Caco-2 (cell line): ENCODE data around the gene MACROD2. TPM values are rescaled to one million over a fixed set of nuclear protein-coding genes. Genes with fewer than 3 reads are reported as not detected.

Experiments used
- BruUV-seq: library from RNA; stranded (reverse); fragments of 400-500 nt; replicated peaks from 2 replicates; lab custom pipeline; 2021; lab: Mats Ljungman, UMichigan
- CTCF ChIA-PET: fragments of 300-600 bp; sonication (Branson Sonifier 250); formaldehyde crosslinking; loops from one replicate; lab custom pipeline; 2022; ENCODE audit warnings: antibody characterized with exemption; lab: Charles Lee
- POLR2A ChIA-PET: fragments of 300-600 bp; sonication (Branson Sonifier 250); formaldehyde crosslinking; loops from one replicate; lab custom pipeline; 2022; ENCODE audit warnings: antibody characterized with exemption; lab: Charles Lee
- DNase-seq, 2 experiments: peaks; one replicate each; pipeline versions ENCODE4 v3.0.0 to v3.0.0-alpha.2; 2020 to 2022
- H3K27me3 ChIP-seq: replicated peaks from 2 replicates; pipeline ENCODE4 v1.6.0; 2011; ENCODE audit warnings: low read length; ENCODE audit not compliant: control insufficient read depth, insufficient read depth
- H3K36me3 ChIP-seq: 2 replicates; pipeline ENCODE4 v1.5.1; 2011; ENCODE audit warnings: low read length; ENCODE audit not compliant: control insufficient read depth, insufficient read depth
- H3K4me1 ChIP-seq: fragments of 250-450 bp; sonication (Bioruptor Pico); 2 replicates; pipeline ENCODE4 v1.5.1; 2020; ENCODE audit warnings: mild to moderate bottlenecking
- H3K4me3 ChIP-seq: 2 replicates; pipeline ENCODE4 v1.5.1; 2011; ENCODE audit warnings: low read depth, mild to moderate bottlenecking, control low read depth, low read length
- H3K9me3 ChIP-seq: fragments of 250-450 bp; sonication (Bioruptor Pico); 2 replicates; pipeline ENCODE4 v1.5.1; 2020; ENCODE audit warnings: mild to moderate bottlenecking, moderate library complexity
- H3K27ac Mint-ChIP-seq: one replicate; pipeline ENCODE4 v1.8.0; 2022; ENCODE audit warnings: mixed read lengths; ENCODE audit not compliant: unreplicated experiment
- H3K27me3 Mint-ChIP-seq: one replicate; pipeline ENCODE4 v1.8.0; 2022; ENCODE audit warnings: mixed read lengths; ENCODE audit not compliant: insufficient read depth, unreplicated experiment
- H3K36me3 Mint-ChIP-seq: one replicate; pipeline ENCODE4 v1.8.0; 2022; ENCODE audit warnings: mild to moderate bottlenecking, mixed read lengths; ENCODE audit not compliant: insufficient read depth, unreplicated experiment
- H3K4me1 Mint-ChIP-seq: one replicate; pipeline ENCODE4 v1.8.0; 2022; ENCODE audit warnings: low read depth, mixed read lengths; ENCODE audit not compliant: unreplicated experiment
- H3K4me3 Mint-ChIP-seq: one replicate; pipeline ENCODE4 v1.8.0; 2022; ENCODE audit warnings: mild to moderate bottlenecking, moderate library complexity, mixed read lengths; ENCODE audit not compliant: unreplicated experiment
- H3K9me3 Mint-ChIP-seq: one replicate; pipeline ENCODE4 v1.8.0; 2022; ENCODE audit warnings: mixed read lengths; ENCODE audit not compliant: unreplicated experiment
- intact Hi-C: fragments of 100-400 bp; cut with micrococcal nuclease; formaldehyde crosslinking; loops from one replicate; pipeline ENCODE4 v1.10.0; 2022; ENCODE audit not compliant: unreplicated experiment
- total RNA-seq: library from RNA; stranded (reverse); gene quantifications from 2 replicates; pipeline ENCODE4 v1.2.3, GENCODE V29; 2022
- TF ChIP-seq, protein P1 (sequence below), 2 experiments: fragments of 200-600 bp in 1 of 2; IDR thresholded peaks; 1 replicate in 1 of 2; 2 replicates in 1 of 2; pipeline versions ENCODE4 v1.5.1 to v1.8.0; 2011 to 2022; ENCODE audit warnings: antibody characterized with exemption in 1 of 2, control low read depth in 1 of 2, inconsistent platforms in 1 of 2, low read depth in 1 of 2, low read length in 1 of 2, mild to moderate bottlenecking in 1 of 2, moderate library complexity in 1 of 2; ENCODE audit not compliant: insufficient read depth in 1 of 2, severe bottlenecking in 1 of 2, unreplicated experiment in 1 of 2

Gene MACROD2
- total RNA-seq, 1 experiment from 2014 or later, result 6.4 TPM

DNA sequence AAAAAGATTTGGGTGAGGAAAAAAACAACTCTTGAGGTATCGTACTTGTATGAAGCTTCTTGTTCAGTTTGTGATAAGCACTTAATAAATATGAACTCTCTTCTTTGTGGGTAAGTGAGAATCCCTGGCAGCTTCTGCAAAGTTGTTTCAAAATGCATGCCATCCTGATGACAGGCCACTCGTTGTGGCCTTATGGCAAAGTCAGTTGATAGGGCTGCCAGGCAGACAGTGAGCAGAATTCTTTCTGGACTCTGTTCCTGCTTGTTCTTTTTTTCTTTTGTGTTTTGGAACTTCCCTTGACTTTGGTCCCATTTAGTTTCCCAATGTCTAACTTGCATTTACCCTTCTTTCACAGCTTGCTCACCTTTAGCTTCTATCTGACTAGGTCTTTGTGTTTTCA is 1325.6 kb downstream of the MACROD2 start:
- Histone ChIP-seq H3K9me3 (no peaks in the 10 kb centered on the region), H3K27me3 (no peaks in the 10 kb centered on the region), H3K36me3 (no peaks in the 10 kb centered on the region), H3K4me1 (no peaks in the 10 kb centered on the region), H3K4me3 (no peak overlapping the region)
- Mint-ChIP-seq H3K27ac (no peak overlapping the region), H3K4me1 (no peaks in the 10 kb centered on the region), H3K27me3 (no peaks in the 10 kb centered on the region), H3K9me3 (no peaks in the 10 kb centered on the region), H3K4me3 (no peak overlapping the region), H3K36me3 (no peaks in the 10 kb centered on the region)
- BruUV-seq, result no TSS peak
- CTCF ChIA-PET, result interaction anchor here (0.6 kb wide), 1 partner anchor 12 kb away, joined by 3 read pairs; no protein-coding TSS in a partner anchor
- POLR2A ChIA-PET, result no interaction called here
- intact Hi-C loops, result no loop called here
- DNase-seq, result no peak
- TF ChIP-seq, protein P1, sequence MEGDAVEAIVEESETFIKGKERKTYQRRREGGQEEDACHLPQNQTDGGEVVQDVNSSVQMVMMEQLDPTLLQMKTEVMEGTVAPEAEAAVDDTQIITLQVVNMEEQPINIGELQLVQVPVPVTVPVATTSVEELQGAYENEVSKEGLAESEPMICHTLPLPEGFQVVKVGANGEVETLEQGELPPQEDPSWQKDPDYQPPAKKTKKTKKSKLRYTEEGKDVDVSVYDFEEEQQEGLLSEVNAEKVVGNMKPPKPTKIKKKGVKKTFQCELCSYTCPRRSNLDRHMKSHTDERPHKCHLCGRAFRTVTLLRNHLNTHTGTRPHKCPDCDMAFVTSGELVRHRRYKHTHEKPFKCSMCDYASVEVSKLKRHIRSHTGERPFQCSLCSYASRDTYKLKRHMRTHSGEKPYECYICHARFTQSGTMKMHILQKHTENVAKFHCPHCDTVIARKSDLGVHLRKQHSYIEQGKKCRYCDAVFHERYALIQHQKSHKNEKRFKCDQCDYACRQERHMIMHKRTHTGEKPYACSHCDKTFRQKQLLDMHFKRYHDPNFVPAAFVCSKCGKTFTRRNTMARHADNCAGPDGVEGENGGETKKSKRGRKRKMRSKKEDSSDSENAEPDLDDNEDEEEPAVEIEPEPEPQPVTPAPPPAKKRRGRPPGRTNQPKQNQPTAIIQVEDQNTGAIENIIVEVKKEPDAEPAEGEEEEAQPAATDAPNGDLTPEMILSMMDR (IDR thresholded peaks at IDR 0.05; ENCODE audit: insufficient read depth in 1 of 2, low read depth in 1 of 2, low read length in 1 of 2, severe bottlenecking in 1 of 2, unreplicated experiment in 1 of 2), result no peak

DNA sequence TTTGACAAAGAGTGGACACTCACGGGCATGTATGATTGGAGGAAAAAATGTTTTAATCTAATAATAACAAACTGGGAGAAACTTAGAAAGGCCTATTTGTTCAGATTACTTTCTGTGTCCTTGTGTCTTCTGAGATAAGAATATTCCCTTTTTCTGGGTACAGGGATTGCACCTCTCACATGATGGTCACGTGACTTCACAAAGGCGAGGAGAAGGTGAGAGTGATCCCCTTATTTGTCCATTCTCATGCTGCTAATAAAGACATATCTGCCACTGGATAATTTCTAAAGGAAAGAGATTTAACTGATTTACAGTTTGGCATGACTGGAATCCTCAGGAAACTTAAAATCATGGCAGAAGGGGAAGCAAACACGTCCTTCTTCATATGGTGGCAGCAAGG is 1331.8 kb downstream of the MACROD2 start:
- Histone ChIP-seq H3K4me3 (no peak overlapping the region), H3K4me1 (no peaks in the 10 kb centered on the region), H3K27me3 (no peaks in the 10 kb centered on the region), H3K9me3 (no peaks in the 10 kb centered on the region), H3K36me3 (no peaks in the 10 kb centered on the region)
- Mint-ChIP-seq H3K9me3 (no peaks in the 10 kb centered on the region), H3K36me3 (no peaks in the 10 kb centered on the region), H3K4me1 (no peaks in the 10 kb centered on the region), H3K27me3 (no peaks in the 10 kb centered on the region), H3K4me3 (no peak overlapping the region), H3K27ac (no peak overlapping the region)
- DNase-seq, result no peak
- no TSS peak for BruUV-seq
- ChIA-PET CTCF (no interaction called here), POLR2A (no interaction called here)
- TF ChIP-seq, protein P1 (IDR thresholded peaks at IDR 0.05; ENCODE audit: insufficient read depth in 1 of 2, low read depth in 1 of 2, low read length in 1 of 2, severe bottlenecking in 1 of 2, unreplicated experiment in 1 of 2), result no peak
- intact Hi-C loops, result no loop called here

DNA sequence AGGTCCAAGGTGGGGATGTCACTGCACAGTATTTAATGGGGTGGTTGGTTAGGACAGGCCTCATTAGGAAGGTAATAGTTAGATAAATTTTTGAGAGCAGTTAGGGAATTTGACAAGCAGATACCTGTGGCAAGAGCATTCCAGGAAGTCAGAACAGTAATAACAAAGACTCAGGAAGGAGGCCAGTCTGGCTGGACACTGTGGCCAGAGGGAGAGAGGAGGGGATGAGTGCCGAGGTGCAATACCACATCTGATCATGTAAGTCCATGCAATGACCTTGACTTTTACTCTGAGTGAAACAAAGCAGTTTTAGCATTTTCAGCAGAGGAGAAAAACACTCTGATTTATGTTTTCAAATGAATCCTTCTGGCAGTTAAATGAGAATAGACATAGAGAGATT is 1332.8 kb downstream of the MACROD2 start:
- H3K36me3 ChIP-seq, result no peaks in the 10 kb centered on the region
- no peak for DNase-seq
- no peaks in the 10 kb centered on the region for H3K4me1 ChIP-seq
- TF ChIP-seq, protein P1 (IDR thresholded peaks at IDR 0.05; ENCODE audit: insufficient read depth in 1 of 2, low read depth in 1 of 2, low read length in 1 of 2, severe bottlenecking in 1 of 2, unreplicated experiment in 1 of 2), result no peak
- no peaks in the 10 kb centered on the region for H3K9me3 ChIP-seq
- ChIA-PET CTCF (no interaction called here), POLR2A (no interaction called here)
- no peak overlapping the region for H3K27ac Mint-ChIP-seq
- no peaks in the 10 kb centered on the region for H3K27me3 ChIP-seq
- intact Hi-C loops, result loop anchor here (1.0 kb wide), 1 partner anchor 35 kb away; no protein-coding TSS in a partner anchor
- no peak overlapping the region for H3K4me3 ChIP-seq
- no peak overlapping the region for H3K4me3 Mint-ChIP-seq
- H3K27me3 Mint-ChIP-seq, result no peaks in the 10 kb centered on the region
- BruUV-seq, result no TSS peak
- H3K9me3 Mint-ChIP-seq, result no peaks in the 10 kb centered on the region
- no peaks in the 10 kb centered on the region for H3K36me3 Mint-ChIP-seq
- H3K4me1 Mint-ChIP-seq, result no peaks in the 10 kb centered on the region
